Left cardiac atrium (tissue), 4 donors: ENCODE data around the gene ZRANB1. TPM values are rescaled to one million over a fixed set of nuclear protein-coding genes. Genes with fewer than 3 reads are reported as not detected.

Source experiments
- ATAC-seq, 2 donors: fragments of 200-7000 bp; cut with Tn5 transposase; one replicate each; pipeline ENCODE4 v1.9.1; 2020; ENCODE audit warnings: mild to moderate bottlenecking in 2 of 2, moderate library complexity in 2 of 2
- DNase-seq: peaks from one replicate; pipeline ENCODE4 v3.0.0-alpha.2; 2020
- intact Hi-C, 2 donors: fragments of 100-400 bp; cut with DNase I; formaldehyde crosslinking; loops; one replicate each; pipeline versions ENCODE4 v1.14.1 to v1.15.1; 2022 to 2023
- total RNA-seq, 2 donors: library from RNA; stranded (reverse); fragmentation: NEBNext Ultra II Directional; extraction: Animal tissue kit (Norgen Biotek cat#: 25700); gene quantifications; one replicate each; pipeline ENCODE4 v1.2.1, GENCODE V29; 2021
- donor health status: DM: no; HTN: yes; CAD: no.
- donor health status: DM: no; HTN: yes; CAD: no; lungs with severe emphysema.
- donor health status: DM: yes; HTN: yes; CAD: no.
- donor health status: Dilated cardiomyopathy.

ZRANB1 gene
- total RNA-seq, 2 donors from 2014 or later: 22.9 to 25.7 TPM

GRCh38 chr10:124999433-125000365 lies 57.8 kb downstream of the ZRANB1 start:
- peak; percentile 53 to 73 for ATAC-seq
- peak; percentile 75 for DNase-seq
- intact Hi-C loops: loop anchor here (5.0 to 10.0 kb wide), 2 partner anchors 55 to 58 kb away; no protein-coding TSS in a partner anchor

- peak; percentile 24 for DNase-seq
- peak; percentile 11 to 24 for ATAC-seq
- intact Hi-C loops: loop anchor here in 1 of 2 donors (5.0 kb wide), 1 partner anchor 57 kb away; no protein-coding TSS in a partner anchor
Observed at GRCh38 chr10:125000366-125001312, 58.7 kb downstream of the ZRANB1 start.

- DNase-seq: peak; percentile 23
- intact Hi-C loops: loop anchor here in 1 of 2 donors (5.0 kb wide), 1 partner anchor 56 kb away; no protein-coding TSS in a partner anchor
- no peak for ATAC-seq
Observed at GRCh38 chr10:125001313-125002046, 59.6 kb downstream of the ZRANB1 start.

GRCh38 chr10:125002047-125002422 lies 60.1 kb downstream of the ZRANB1 start:
- no peak for DNase-seq
- no peak for ATAC-seq
- intact Hi-C loops: loop anchor here in 1 of 2 donors (5.0 kb wide), 1 partner anchor 55 kb away; no protein-coding TSS in a partner anchor

- intact Hi-C loops: loop anchor here in 1 of 2 donors (5.0 kb wide), 1 partner anchor 55 kb away; no protein-coding TSS in a partner anchor
- DNase-seq: peak; percentile 20
- ATAC-seq: no peak
Observed at GRCh38 chr10:125002423-125003145, 60.7 kb downstream of the ZRANB1 start.

- ATAC-seq (no peak), DNase-seq (no peak)
- intact Hi-C loops: loop anchor here in 1 of 2 donors (5.0 kb wide), 1 partner anchor 54 kb away; no protein-coding TSS in a partner anchor
Observed at GRCh38 chr10:125003146-125003900, 61.4 kb downstream of the ZRANB1 start.

- ATAC-seq: no peak
- intact Hi-C loops: loop anchor here in 1 of 2 donors (5.0 kb wide), 1 partner anchor 53 kb away; no protein-coding TSS in a partner anchor
- no peak for DNase-seq
Observed at GRCh38 chr10:125003901-125004467, 62.1 kb downstream of the ZRANB1 start.

- no peak for ATAC-seq
- intact Hi-C loops: loop anchor here in 1 of 2 donors (5.0 kb wide), 1 partner anchor 53 kb away; no protein-coding TSS in a partner anchor
Observed at GRCh38 chr10:125004571-125005311, 62.8 kb downstream of the ZRANB1 start.

GRCh38 chr10:125005312-125006187 lies 63.6 kb downstream of the ZRANB1 start:
- ATAC-seq (no peak), DNase-seq (no peak)
- intact Hi-C loops: no loop called here

More at GRCh38 chr10:125004571-125005311, 62.8 kb downstream of the ZRANB1 start:
- DNase-seq: no peak

- ATAC-seq: no peak
- no peak for DNase-seq
- intact Hi-C loops: no loop called here
Observed at GRCh38 chr10:125006188-125006680, 64.3 kb downstream of the ZRANB1 start.

- no peak for DNase-seq
- intact Hi-C loops: no loop called here
Observed at GRCh38 chr10:125006921-125007426, 65.1 kb downstream of the ZRANB1 start.

GRCh38 chr10:125007436-125007835 lies 65.5 kb downstream of the ZRANB1 start:
- no peak for DNase-seq
- intact Hi-C loops: no loop called here
- no peak for ATAC-seq

More at GRCh38 chr10:125006921-125007426, 65.1 kb downstream of the ZRANB1 start:
- peak in 1 of 2 donors; percentile 7 for ATAC-seq

GRCh38 chr10:125008689-125009638 lies 67.0 kb downstream of the ZRANB1 start:
- DNase-seq: no peak
- intact Hi-C loops: no loop called here

More at GRCh38 chr10:125008689-125009638, 67.0 kb downstream of the ZRANB1 start:
- ATAC-seq: no peak
